Upper lobe of left lung (tissue), 6 donors: Measurements from ENCODE around the gene CTBP1. TPM values are rescaled to one million over a fixed set of nuclear protein-coding genes. Genes with fewer than 3 reads are reported as not detected.
"Not testable (repeated sequence)": the region's sequence is repeated elsewhere in the genome, so short reads cannot be mapped to it uniquely, and the experiment has no call there.

Experiments
- ATAC-seq, 2 donors: fragments of 200-7000 bp; cut with Tn5 transposase; one replicate each; pipeline ENCODE4 v1.9.1; 2022; ENCODE audit warnings: mild to moderate bottlenecking in 2 of 2, moderate library complexity in 2 of 2; ENCODE audit not compliant: low FRiP score in 2 of 2
- DNase-seq, 2 donors: peaks; one replicate each; pipeline ENCODE4 v3.0.0-alpha.2; 2019 to 2020
- H3K27ac ChIP-seq, 4 donors: fragments of 200-600 bp; sonication (generic); one replicate each; pipeline ENCODE4 v1.5.1; 2016 to 2019
- H3K27me3 ChIP-seq, 4 donors: fragments of 200-600 bp; sonication (generic); one replicate each; pipeline ENCODE4 v1.5.1; 2017 to 2019
- H3K36me3 ChIP-seq, 4 donors: fragments of 200-600 bp; sonication (generic); one replicate each; pipeline ENCODE4 v1.5.1; 2016 to 2019
- H3K4me1 ChIP-seq, 4 donors: fragments of 200-600 bp; sonication (generic); one replicate each; pipeline ENCODE4 v1.5.1; 2018 to 2019
- H3K4me3 ChIP-seq, 4 donors: fragments of 200-600 bp; sonication (generic); one replicate each; pipeline ENCODE4 v1.5.1; 2017 to 2019; ENCODE audit warnings: mild to moderate bottlenecking in 2 of 4, moderate library complexity in 1 of 4
- H3K9me3 ChIP-seq, 4 donors: fragments of 200-600 bp; sonication (generic); one replicate each; pipeline ENCODE4 v1.5.1; 2018 to 2019
- CTCF ChIP-seq, 6 experiments: fragments of 450-650 bp in 4 of 6; fragments of 200-600 bp in 2 of 6; sonication (generic) in 2 of 6; IDR thresholded peaks; one replicate each; pipeline ENCODE4 v1.5.1; 2016 to 2019; ENCODE audit warnings: antibody characterized with exemption in 6 of 6
- EP300 ChIP-seq, 4 donors: sonication (generic); formaldehyde crosslinking; IDR thresholded peaks; one replicate each; pipeline ENCODE4 v1.5.1; 2017; ENCODE audit warnings: antibody characterized with exemption in 4 of 4, control low read depth in 2 of 4
- POLR2A ChIP-seq, 4 donors: fragments of 450-650 bp; IDR thresholded peaks; one replicate each; pipeline ENCODE4 v1.5.1; 2016 to 2017; ENCODE audit warnings: antibody characterized with exemption in 4 of 4, mild to moderate bottlenecking in 2 of 4
- POLR2AphosphoS5 ChIP-seq, 2 donors: sonication (generic); formaldehyde crosslinking; IDR thresholded peaks; one replicate each; pipeline ENCODE4 v1.5.1; 2017; ENCODE audit warnings: antibody characterized with exemption in 2 of 2
- WGBS, 2 donors: methylation state at CpG; one replicate each; pipeline ENCODE4 v1.1.5; 2017 to 2018; 5-methylcytosine and 5-hydroxymethylcytosine counted together
- total RNA-seq, 6 donors: library from RNA; depleted of rRNA in 4 of 6; stranded (reverse); fragments of >200 nt in 4 of 6; gene quantifications; one replicate each; pipeline versions ENCODE4 v1.1.0 to v1.2.1, GENCODE V29; 2016 to 2021
- donor health status: DM: no; HTN: no; CAD: no; lungs with moderate emphysema.
- donor health status: DM: no; HTN: yes; CAD: no; lungs with severe emphysema.

Gene CTBP1
- total RNA-seq, 6 donors from 2014 or later: 142 to 483 (median 213) TPM

DNA sequence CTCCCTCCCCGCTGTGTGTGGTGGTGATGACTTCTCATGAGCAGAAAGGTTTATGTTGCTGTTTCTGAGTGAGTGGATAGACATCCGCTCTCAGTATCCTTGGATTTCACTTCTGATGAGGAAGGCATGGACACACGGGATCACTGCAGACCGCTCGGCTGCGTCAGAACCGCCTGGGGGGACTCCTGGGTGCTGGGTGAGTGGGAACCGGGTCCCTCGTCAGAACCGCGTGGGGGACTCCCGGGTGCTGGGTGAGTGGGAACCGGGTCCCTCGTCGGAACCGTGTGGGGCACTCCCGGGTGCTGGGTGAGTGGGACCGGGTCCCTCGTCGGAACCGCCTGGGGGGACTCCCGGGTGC is 9.0 kb downstream of the CTBP1 start:
- TF ChIP-seq POLR2A (IDR thresholded peaks at IDR 0.05) (no peak), EP300 (IDR thresholded peaks at IDR 0.05) (no peak), POLR2AphosphoS5 (IDR thresholded peaks at IDR 0.05) (no peak), CTCF (IDR thresholded peaks at IDR 0.05) (no peak)
- 91 to 94% methylated on average over 10 to 16 of the region's 22 CpGs for WGBS, 2 donors

GRCh38 chr4:1239141-1239949 is 9.6 kb downstream of the CTBP1 start:
- Histone ChIP-seq H3K4me3 (no peak overlapping the region), H3K4me1 (peaks cover 26 to 39% (median 32%) of the 10 kb centered on the region in 4 donors), H3K27me3 (no peaks in the 10 kb centered on the region), H3K27ac (peak overlapping the region in 1 of 4 donors; percentile 30), H3K36me3 (peaks cover 21 to 69% (median 57%) of the 10 kb centered on the region in 4 donors), H3K9me3 (no peaks in the 10 kb centered on the region)
- TF ChIP-seq POLR2A (IDR thresholded peaks at IDR 0.05) (no peak), EP300 (IDR thresholded peaks at IDR 0.05) (no peak), POLR2AphosphoS5 (IDR thresholded peaks at IDR 0.05) (no peak), CTCF (IDR thresholded peaks at IDR 0.05) (no peak)
- WGBS, 2 donors: 81 to 87% methylated on average over 9 to 42 of the region's 43 CpGs
- ATAC-seq: no peak
- DNase-seq: peak; percentile 20 to 70

More for the DNA sequence above, 9.0 kb downstream of the CTBP1 start:
- DNase-seq (peak in 1 of 2 donors; percentile 52), ATAC-seq (no peak)
- Histone ChIP-seq H3K27ac (no peak overlapping the region), H3K27me3 (no peaks in the 10 kb centered on the region), H3K9me3 (no peaks in the 10 kb centered on the region), H3K4me3 (no peak overlapping the region), H3K4me1 (peaks cover 32 to 39% (median 33%) of the 10 kb centered on the region in 4 donors), H3K36me3 (peaks cover 15 to 64% (median 52%) of the 10 kb centered on the region in 4 donors)

DNA sequence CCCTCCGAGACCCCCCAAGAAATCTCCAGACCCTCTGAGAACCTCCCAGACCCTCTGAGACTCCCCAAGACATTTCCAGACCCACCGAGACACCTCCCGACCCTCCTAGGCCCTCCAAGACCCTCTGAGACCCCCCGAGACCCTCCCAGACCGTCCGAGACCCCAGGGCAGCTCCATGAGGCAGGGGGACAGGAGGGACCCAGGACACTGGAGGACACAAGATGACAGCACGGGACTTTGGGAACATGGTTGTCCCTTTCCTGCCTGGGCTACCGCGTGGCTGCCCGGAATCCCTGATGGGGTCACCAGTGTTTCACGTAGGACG is 10.3 kb downstream of the CTBP1 start:
- no peak overlapping the region for H3K4me3 ChIP-seq

GRCh38 chr4:1237981-1238675 is 10.8 kb downstream of the CTBP1 start:
- Histone ChIP-seq H3K36me3 (peaks cover 21 to 76% (median 67%) of the 10 kb centered on the region in 4 donors), H3K4me3 (no peak overlapping the region), H3K27ac (no peak overlapping the region), H3K4me1 (peaks cover 25 to 39% (median 32%) of the 10 kb centered on the region in 4 donors), H3K9me3 (no peaks in the 10 kb centered on the region), H3K27me3 (no peaks in the 10 kb centered on the region)
- TF ChIP-seq EP300 (IDR thresholded peaks at IDR 0.05) (no peak), POLR2AphosphoS5 (IDR thresholded peaks at IDR 0.05) (no peak), POLR2A (IDR thresholded peaks at IDR 0.05) (no peak), CTCF (IDR thresholded peaks at IDR 0.05) (no peak)
- ATAC-seq (no peak), DNase-seq (peak; percentile 18 to 82)
- WGBS, 2 donors: 94% methylated on average over 38 to 39 of the region's 39 CpGs

More for the DNA sequence above, 10.3 kb downstream of the CTBP1 start:
- ATAC-seq (no peak), DNase-seq (peak in 1 of 2 donors; percentile 18)
- no peak overlapping the region for H3K27ac ChIP-seq
- H3K9me3 ChIP-seq: no peaks in the 10 kb centered on the region
- WGBS, 2 donors: 98 to 99% methylated on average over 8 to 12 of the region's 12 CpGs
- no peaks in the 10 kb centered on the region for H3K27me3 ChIP-seq
- H3K36me3 ChIP-seq: peaks cover 21 to 71% (median 62%) of the 10 kb centered on the region in 4 donors
- peaks cover 26 to 39% (median 32%) of the 10 kb centered on the region in 4 donors for H3K4me1 ChIP-seq
- TF ChIP-seq POLR2A (IDR thresholded peaks at IDR 0.05): no peak
- TF ChIP-seq EP300 (IDR thresholded peaks at IDR 0.05): no peak
- no peak for TF ChIP-seq POLR2AphosphoS5 (IDR thresholded peaks at IDR 0.05)
- TF ChIP-seq CTCF (IDR thresholded peaks at IDR 0.05): no peak

DNA sequence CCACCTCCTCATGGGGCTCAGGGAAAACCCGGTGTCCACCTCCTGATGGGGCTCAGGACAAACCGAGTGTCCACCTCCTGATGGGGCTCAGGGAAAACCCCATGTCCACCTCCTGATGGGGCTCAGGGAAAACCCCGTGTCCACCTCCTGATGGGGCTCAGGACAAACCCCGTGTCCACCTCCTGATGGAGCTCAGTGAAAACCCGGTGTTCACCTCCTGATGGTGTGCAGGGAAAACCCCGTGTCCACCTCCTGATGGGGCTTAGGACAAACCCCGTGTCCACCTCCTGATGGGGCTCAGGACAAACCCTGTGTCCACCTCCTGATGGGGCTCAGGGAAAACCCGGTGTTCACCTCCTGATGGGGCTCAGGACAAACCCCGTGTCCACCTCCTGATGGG is 11.7 kb downstream of the CTBP1 start:
- WGBS, 2 donors: 85 to 91% methylated on average over 7 to 9 of the region's 9 CpGs
- not testable (repeated sequence) for H3K27ac ChIP-seq, H3K9me3 ChIP-seq, H3K4me3 ChIP-seq, H3K27me3 ChIP-seq, DNase-seq, ATAC-seq
- H3K36me3 ChIP-seq: peaks cover 21 to 85% (median 73%) of the 10 kb centered on the region in 4 donors
- peaks cover 20 to 35% (median 26%) of the 10 kb centered on the region in 4 donors for H3K4me1 ChIP-seq

DNA sequence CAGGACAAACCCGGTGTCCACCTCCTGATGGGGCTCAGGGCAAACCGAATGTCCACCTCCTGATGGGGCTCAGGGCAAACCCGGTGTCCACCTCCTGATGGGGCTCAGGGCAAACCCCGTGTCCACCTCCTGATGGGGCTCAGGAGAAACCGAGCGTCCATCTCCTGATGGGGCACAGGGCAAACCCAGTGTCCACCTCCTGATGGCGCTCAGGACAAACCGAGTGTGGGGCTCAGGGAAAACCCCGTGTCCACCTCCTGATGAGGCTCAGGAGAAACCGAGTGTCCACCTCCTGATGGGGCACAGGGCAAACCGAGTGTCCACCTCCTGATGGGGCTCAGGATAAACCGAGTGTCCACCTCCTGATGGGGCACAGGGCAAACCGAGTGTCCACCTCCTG is 12.1 kb downstream of the CTBP1 start:
- H3K9me3 ChIP-seq, DNase-seq, ATAC-seq, H3K27ac ChIP-seq, H3K4me3 ChIP-seq, H3K27me3 ChIP-seq: not testable (repeated sequence)
- peaks cover 16 to 31% (median 22%) of the 10 kb centered on the region in 4 donors for H3K4me1 ChIP-seq
- 90 to 96% methylated on average over 8 to 13 of the region's 13 CpGs for WGBS, 2 donors
- peaks cover 23 to 88% (median 75%) of the 10 kb centered on the region in 4 donors for H3K36me3 ChIP-seq
